Measurements from ENCODE around the gene HOXD3.

DNA sequence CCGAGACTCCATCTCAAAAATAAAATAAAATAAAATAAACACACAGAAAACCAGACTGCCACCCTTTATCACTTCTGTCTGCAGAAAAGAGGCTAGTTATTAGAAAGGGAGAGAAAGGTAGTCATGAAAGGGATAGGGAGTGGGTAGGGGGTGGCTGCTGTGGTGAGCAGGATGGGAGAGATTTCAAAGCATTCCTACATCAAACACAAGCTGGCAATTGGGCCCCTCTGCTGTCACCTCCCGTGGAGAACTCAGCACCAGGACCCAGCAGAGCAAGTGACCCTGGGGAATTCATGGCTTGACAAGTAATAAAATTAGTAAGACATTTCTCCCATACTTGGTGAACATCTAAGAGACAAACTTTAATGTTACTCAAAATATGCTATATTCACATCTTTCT lies 27.6 kb downstream of the HOXD3 start:
- no peak for TF ChIP-seq CTCF (conservative IDR thresholded peaks at IDR 0.05; ENCODE audit: low read depth in 2 of 2)
- TF ChIP-seq, protein P1, sequence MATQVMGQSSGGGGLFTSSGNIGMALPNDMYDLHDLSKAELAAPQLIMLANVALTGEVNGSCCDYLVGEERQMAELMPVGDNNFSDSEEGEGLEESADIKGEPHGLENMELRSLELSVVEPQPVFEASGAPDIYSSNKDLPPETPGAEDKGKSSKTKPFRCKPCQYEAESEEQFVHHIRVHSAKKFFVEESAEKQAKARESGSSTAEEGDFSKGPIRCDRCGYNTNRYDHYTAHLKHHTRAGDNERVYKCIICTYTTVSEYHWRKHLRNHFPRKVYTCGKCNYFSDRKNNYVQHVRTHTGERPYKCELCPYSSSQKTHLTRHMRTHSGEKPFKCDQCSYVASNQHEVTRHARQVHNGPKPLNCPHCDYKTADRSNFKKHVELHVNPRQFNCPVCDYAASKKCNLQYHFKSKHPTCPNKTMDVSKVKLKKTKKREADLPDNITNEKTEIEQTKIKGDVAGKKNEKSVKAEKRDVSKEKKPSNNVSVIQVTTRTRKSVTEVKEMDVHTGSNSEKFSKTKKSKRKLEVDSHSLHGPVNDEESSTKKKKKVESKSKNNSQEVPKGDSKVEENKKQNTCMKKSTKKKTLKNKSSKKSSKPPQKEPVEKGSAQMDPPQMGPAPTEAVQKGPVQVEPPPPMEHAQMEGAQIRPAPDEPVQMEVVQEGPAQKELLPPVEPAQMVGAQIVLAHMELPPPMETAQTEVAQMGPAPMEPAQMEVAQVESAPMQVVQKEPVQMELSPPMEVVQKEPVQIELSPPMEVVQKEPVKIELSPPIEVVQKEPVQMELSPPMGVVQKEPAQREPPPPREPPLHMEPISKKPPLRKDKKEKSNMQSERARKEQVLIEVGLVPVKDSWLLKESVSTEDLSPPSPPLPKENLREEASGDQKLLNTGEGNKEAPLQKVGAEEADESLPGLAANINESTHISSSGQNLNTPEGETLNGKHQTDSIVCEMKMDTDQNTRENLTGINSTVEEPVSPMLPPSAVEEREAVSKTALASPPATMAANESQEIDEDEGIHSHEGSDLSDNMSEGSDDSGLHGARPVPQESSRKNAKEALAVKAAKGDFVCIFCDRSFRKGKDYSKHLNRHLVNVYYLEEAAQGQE (IDR thresholded peaks at IDR 0.05; ENCODE audit: unreplicated experiment) = no peak
- no peak for TF ChIP-seq POLR2AphosphoS5 (IDR thresholded peaks at IDR 0.05; ENCODE audit: low read depth)
- TF ChIP-seq EZH2 (IDR thresholded peaks at IDR 0.05; ENCODE audit: low read depth, unreplicated experiment) = no peak
- TF ChIP-seq ZNF331 (CRISPR knock-in tag; IDR thresholded peaks at IDR 0.05; ENCODE audit: low read depth) = no peak
- TF ChIP-seq EZH2phosphoT487 (IDR thresholded peaks at IDR 0.05; ENCODE audit: unreplicated experiment) = no peak
